ENCODE measurements around the gene HAPLN2.
"Not testable (repeated sequence)": the region's sequence is repeated elsewhere in the genome, so short reads cannot be mapped to it uniquely, and the experiment has no call there.

HAPLN2 gene

GRCh38 chr1:156618853-156619581 is at the start of gene HAPLN2:
Gene HAPLN2 (plus strand): TSS chr1:156619415. CDS start chr1:156623491, 4,076 bp downstream.
- no peak for DNase-seq

- DNase-seq: no peak
Observed at GRCh38 chr1:156571261-156571852, 47.9 kb upstream of the HAPLN2 start.

GRCh38 chr1:156571919-156572662 is 47.1 kb upstream of the HAPLN2 start, which contains the start of gene IQGAP3:
Gene IQGAP3 (minus strand): TSS chr1:156572565. CDS start chr1:156572529, 36 bp downstream.
- DNase-seq: no peak

- DNase-seq: no peak
Observed at GRCh38 chr1:156572663-156573018, 46.6 kb upstream of the HAPLN2 start.

- no peak for DNase-seq
Observed at GRCh38 chr1:156574039-156574633, 45.1 kb upstream of the HAPLN2 start.

- no peak for DNase-seq
Observed at GRCh38 chr1:156577550-156577949, 41.7 kb upstream of the HAPLN2 start.

- DNase-seq: no peak
Observed at GRCh38 chr1:156578055-156578454, 41.2 kb upstream of the HAPLN2 start.

- DNase-seq: no peak
Observed at GRCh38 chr1:156579472-156579871, 39.7 kb upstream of the HAPLN2 start, which contains the start of gene TTC24. Gene TTC24 (plus strand): TSS chr1:156579723. CDS start chr1:156581365, 1,642 bp downstream.

- no peak for DNase-seq
Observed at GRCh38 chr1:156581661-156582387, 37.4 kb upstream of the HAPLN2 start.

- no peak for DNase-seq
Observed at GRCh38 chr1:156582388-156583017, 36.7 kb upstream of the HAPLN2 start.

GRCh38 chr1:156583821-156584622 is 35.2 kb upstream of the HAPLN2 start:
- DNase-seq: peak; percentile 35

GRCh38 chr1:156584813-156585212 is 34.4 kb upstream of the HAPLN2 start:
- no peak for DNase-seq

GRCh38 chr1:156586323-156586722 is 32.9 kb upstream of the HAPLN2 start:
- no peak for DNase-seq

- DNase-seq: no peak
Observed at GRCh38 chr1:156586892-156587477, 32.2 kb upstream of the HAPLN2 start.

GRCh38 chr1:156587927-156588326 is 31.3 kb upstream of the HAPLN2 start:
- not testable (repeated sequence) for DNase-seq

- DNase-seq: no peak
Observed at GRCh38 chr1:156589546-156589945, 29.7 kb upstream of the HAPLN2 start.

- DNase-seq: no peak
Observed at GRCh38 chr1:156590326-156591180, 28.7 kb upstream of the HAPLN2 start.

- no peak for DNase-seq
Observed at GRCh38 chr1:156591181-156591431, 28.1 kb upstream of the HAPLN2 start.

GRCh38 chr1:156591432-156592157 is 27.6 kb upstream of the HAPLN2 start, which contains the start of gene NAXE:
Gene NAXE (plus strand): TSS chr1:156591776. CDS start chr1:156591805, 29 bp downstream.
- DNase-seq: peak; percentile 63
